HS-5 (cell line): ENCODE measurements around the gene RNF141.

ENCODE experiments used
- DNase-seq: peaks from one replicate; pipeline ENCODE4 v3.0.0-alpha.2; 2012; ENCODE audit warnings: low read depth

RNF141 gene

GRCh38 chr11:10540915-10541560 lies at the start of gene RNF141:
Gene RNF141 (minus strand): TSS chr11:10541187. CDS start chr11:10534158, 7,029 bp downstream.
- DNase-seq, result peak; percentile 65

- no peak for DNase-seq
Measured at GRCh38 chr11:10590218-10590915, 49.4 kb upstream of the RNF141 start.

GRCh38 chr11:10588904-10589303 lies 47.9 kb upstream of the RNF141 start:
- no peak for DNase-seq

- DNase-seq, result no peak
Measured at GRCh38 chr11:10587995-10588394, 47.0 kb upstream of the RNF141 start.

- DNase-seq, result no peak
Measured at GRCh38 chr11:10587388-10587787, 46.4 kb upstream of the RNF141 start.

GRCh38 chr11:10584071-10584501 lies 43.1 kb upstream of the RNF141 start:
- DNase-seq, result no peak

- no peak for DNase-seq
Measured at GRCh38 chr11:10581481-10582019, 40.6 kb upstream of the RNF141 start.

GRCh38 chr11:10580623-10581022 lies 39.6 kb upstream of the RNF141 start:
- DNase-seq, result no peak

GRCh38 chr11:10579700-10580099 lies 38.7 kb upstream of the RNF141 start:
- DNase-seq, result no peak

- DNase-seq, result no peak
Measured at GRCh38 chr11:10576035-10576398, 35.0 kb upstream of the RNF141 start.

GRCh38 chr11:10575346-10576034 lies 34.5 kb upstream of the RNF141 start:
- no peak for DNase-seq

GRCh38 chr11:10573556-10573955 lies 32.6 kb upstream of the RNF141 start:
- DNase-seq, result no peak

- DNase-seq, result no peak
Measured at GRCh38 chr11:10573028-10573427, 32.0 kb upstream of the RNF141 start.

- DNase-seq, result no peak
Measured at GRCh38 chr11:10572533-10572932, 31.5 kb upstream of the RNF141 start.

- no peak for DNase-seq
Measured at GRCh38 chr11:10568486-10568941, 27.5 kb upstream of the RNF141 start, which contains the start of gene LYVE1. Gene LYVE1 (minus strand): TSS chr11:10568665. CDS start chr11:10568532, 133 bp downstream.

- no peak for DNase-seq
Measured at GRCh38 chr11:10567446-10567845, 26.5 kb upstream of the RNF141 start.

GRCh38 chr11:10566257-10566957 lies 25.4 kb upstream of the RNF141 start:
- no peak for DNase-seq

GRCh38 chr11:10565493-10565892 lies 24.5 kb upstream of the RNF141 start:
- DNase-seq, result no peak

GRCh38 chr11:10564696-10565318 lies 23.8 kb upstream of the RNF141 start:
- DNase-seq, result no peak

GRCh38 chr11:10564030-10564429 lies 23.0 kb upstream of the RNF141 start:
- no peak for DNase-seq

GRCh38 chr11:10561947-10562346 lies 21.0 kb upstream of the RNF141 start:
- DNase-seq, result no peak
